ENCODE measurements around the gene DCTN1.

GRCh38 chr2:74387346-74387745 lies 7.2 kb upstream of the DCTN1 start:
- TF ChIP-seq EZH2 (IDR thresholded peaks at IDR 0.05; ENCODE audit: borderline replicate concordance, insufficient read depth, low read depth, low read length, poor library complexity, severe bottlenecking) (no peak), CTCF (IDR thresholded peaks at IDR 0.05) (no peak)

Data from B cell (primary cell).